Caco-2 (cell line): Measurements from ENCODE around the gene GHRH. TPM values are rescaled to one million over a fixed set of nuclear protein-coding genes. Genes with fewer than 3 reads are reported as not detected.

Source experiments
- BruUV-seq: library from RNA; stranded (reverse); fragments of 400-500 nt; replicated peaks from 2 replicates; lab custom pipeline; 2021; lab: Mats Ljungman, UMichigan
- CTCF ChIA-PET: fragments of 300-600 bp; sonication (Branson Sonifier 250); formaldehyde crosslinking; loops from one replicate; lab custom pipeline; 2022; ENCODE audit warnings: antibody characterized with exemption; lab: Charles Lee
- POLR2A ChIA-PET: fragments of 300-600 bp; sonication (Branson Sonifier 250); formaldehyde crosslinking; loops from one replicate; lab custom pipeline; 2022; ENCODE audit warnings: antibody characterized with exemption; lab: Charles Lee
- DNase-seq, 2 experiments: peaks; one replicate each; pipeline versions ENCODE4 v3.0.0 to v3.0.0-alpha.2; 2020 to 2022
- H3K27me3 ChIP-seq: replicated peaks from 2 replicates; pipeline ENCODE4 v1.6.0; 2011; ENCODE audit warnings: low read length; ENCODE audit not compliant: control insufficient read depth, insufficient read depth
- H3K36me3 ChIP-seq: 2 replicates; pipeline ENCODE4 v1.5.1; 2011; ENCODE audit warnings: low read length; ENCODE audit not compliant: control insufficient read depth, insufficient read depth
- H3K4me1 ChIP-seq: fragments of 250-450 bp; sonication (Bioruptor Pico); 2 replicates; pipeline ENCODE4 v1.5.1; 2020; ENCODE audit warnings: mild to moderate bottlenecking
- H3K4me3 ChIP-seq: 2 replicates; pipeline ENCODE4 v1.5.1; 2011; ENCODE audit warnings: low read depth, mild to moderate bottlenecking, control low read depth, low read length
- H3K9me3 ChIP-seq: fragments of 250-450 bp; sonication (Bioruptor Pico); 2 replicates; pipeline ENCODE4 v1.5.1; 2020; ENCODE audit warnings: mild to moderate bottlenecking, moderate library complexity
- H3K27ac Mint-ChIP-seq: one replicate; pipeline ENCODE4 v1.8.0; 2022; ENCODE audit warnings: mixed read lengths; ENCODE audit not compliant: unreplicated experiment
- H3K27me3 Mint-ChIP-seq: one replicate; pipeline ENCODE4 v1.8.0; 2022; ENCODE audit warnings: mixed read lengths; ENCODE audit not compliant: insufficient read depth, unreplicated experiment
- H3K36me3 Mint-ChIP-seq: one replicate; pipeline ENCODE4 v1.8.0; 2022; ENCODE audit warnings: mild to moderate bottlenecking, mixed read lengths; ENCODE audit not compliant: insufficient read depth, unreplicated experiment
- H3K4me1 Mint-ChIP-seq: one replicate; pipeline ENCODE4 v1.8.0; 2022; ENCODE audit warnings: low read depth, mixed read lengths; ENCODE audit not compliant: unreplicated experiment
- H3K4me3 Mint-ChIP-seq: one replicate; pipeline ENCODE4 v1.8.0; 2022; ENCODE audit warnings: mild to moderate bottlenecking, moderate library complexity, mixed read lengths; ENCODE audit not compliant: unreplicated experiment
- H3K9me3 Mint-ChIP-seq: one replicate; pipeline ENCODE4 v1.8.0; 2022; ENCODE audit warnings: mixed read lengths; ENCODE audit not compliant: unreplicated experiment
- CTCF ChIP-seq, 2 experiments: fragments of 200-600 bp in 1 of 2; IDR thresholded peaks; 1 replicate in 1 of 2; 2 replicates in 1 of 2; pipeline versions ENCODE4 v1.5.1 to v1.8.0; 2011 to 2022; ENCODE audit warnings: antibody characterized with exemption in 1 of 2, control low read depth in 1 of 2, inconsistent platforms in 1 of 2, low read depth in 1 of 2, low read length in 1 of 2, mild to moderate bottlenecking in 1 of 2, moderate library complexity in 1 of 2; ENCODE audit not compliant: insufficient read depth in 1 of 2, severe bottlenecking in 1 of 2, unreplicated experiment in 1 of 2
- intact Hi-C: fragments of 100-400 bp; cut with micrococcal nuclease; formaldehyde crosslinking; loops from one replicate; pipeline ENCODE4 v1.10.0; 2022; ENCODE audit not compliant: unreplicated experiment
- total RNA-seq: library from RNA; stranded (reverse); gene quantifications from 2 replicates; pipeline ENCODE4 v1.2.3, GENCODE V29; 2022

Gene GHRH
- total RNA-seq, 1 experiment from 2014 or later = not detected

- Histone ChIP-seq H3K4me3 (no peak overlapping the region), H3K9me3 (no peaks in the 10 kb centered on the region), H3K36me3 (no peaks in the 10 kb centered on the region), H3K4me1 (no peaks in the 10 kb centered on the region), H3K27me3 (no peaks in the 10 kb centered on the region)
- H3K27ac Mint-ChIP-seq = no peak overlapping the region
- H3K27me3 Mint-ChIP-seq = peaks cover 2% of the 10 kb centered on the region
- DNase-seq = peak in 1 of 2 experiments; percentile 49
- no peaks in the 10 kb centered on the region for H3K36me3 Mint-ChIP-seq
- H3K4me3 Mint-ChIP-seq = no peak overlapping the region
- no peaks in the 10 kb centered on the region for H3K4me1 Mint-ChIP-seq
- no peak for TF ChIP-seq CTCF (IDR thresholded peaks at IDR 0.05; ENCODE audit: insufficient read depth in 1 of 2, low read depth in 1 of 2, low read length in 1 of 2, severe bottlenecking in 1 of 2, unreplicated experiment in 1 of 2)
- H3K9me3 Mint-ChIP-seq = no peaks in the 10 kb centered on the region
- POLR2A ChIA-PET = no interaction called here
- BruUV-seq = no TSS peak
- CTCF ChIA-PET = no interaction called here
- intact Hi-C loops = no loop called here
Observed at GRCh38 chr20:37262505-37262904, 891 bp upstream of the GHRH start.

- Mint-ChIP-seq H3K4me1 (no peaks in the 10 kb centered on the region), H3K9me3 (no peaks in the 10 kb centered on the region), H3K27me3 (peaks cover 2% of the 10 kb centered on the region), H3K36me3 (no peaks in the 10 kb centered on the region), H3K27ac (no peak overlapping the region), H3K4me3 (no peak overlapping the region)
- BruUV-seq = no TSS peak
- ChIA-PET POLR2A (no interaction called here), CTCF (no interaction called here)
- Histone ChIP-seq H3K4me1 (no peaks in the 10 kb centered on the region), H3K27me3 (no peaks in the 10 kb centered on the region), H3K9me3 (no peaks in the 10 kb centered on the region), H3K4me3 (no peak overlapping the region), H3K36me3 (no peaks in the 10 kb centered on the region)
- DNase-seq = no peak
- intact Hi-C loops = no loop called here
- no peak for TF ChIP-seq CTCF (IDR thresholded peaks at IDR 0.05; ENCODE audit: insufficient read depth in 1 of 2, low read depth in 1 of 2, low read length in 1 of 2, severe bottlenecking in 1 of 2, unreplicated experiment in 1 of 2)
Observed at GRCh38 chr20:37260923-37261322, 691 bp downstream of the GHRH start.

GRCh38 chr20:37259865-37260264 lies 1.7 kb downstream of the GHRH start:
- no peaks in the 10 kb centered on the region for H3K4me1 Mint-ChIP-seq
- no peak overlapping the region for H3K27ac Mint-ChIP-seq
- H3K9me3 ChIP-seq = no peaks in the 10 kb centered on the region
- CTCF ChIA-PET = interaction anchor here (1.0 to 1.4 kb wide), 3 partner anchors 13 to 68 kb away, joined by 3 to 4 read pairs (median 3); no protein-coding TSS in a partner anchor
- no peak for DNase-seq
- no peak overlapping the region for H3K4me3 Mint-ChIP-seq
- H3K27me3 Mint-ChIP-seq = peaks cover 2% of the 10 kb centered on the region
- H3K4me1 ChIP-seq = no peaks in the 10 kb centered on the region
- no peaks in the 10 kb centered on the region for H3K9me3 Mint-ChIP-seq
- TF ChIP-seq CTCF (IDR thresholded peaks at IDR 0.05; ENCODE audit: insufficient read depth in 1 of 2, low read depth in 1 of 2, low read length in 1 of 2, severe bottlenecking in 1 of 2, unreplicated experiment in 1 of 2) = no peak
- POLR2A ChIA-PET = no interaction called here
- intact Hi-C loops = no loop called here
- H3K27me3 ChIP-seq = no peaks in the 10 kb centered on the region
- no peaks in the 10 kb centered on the region for H3K36me3 Mint-ChIP-seq
- BruUV-seq = no TSS peak
- H3K36me3 ChIP-seq = no peaks in the 10 kb centered on the region
- H3K4me3 ChIP-seq = no peak overlapping the region
